Measurements from ENCODE around the gene ABHD16B. TPM values are rescaled to one million over a fixed set of nuclear protein-coding genes. Genes with fewer than 3 reads are reported as not detected.
A peak's percentile ranks its signal among the peaks of the same experiment; 100 is the strongest.

ABHD16B gene
- total and polyA plus RNA-seq, 2 of the 13 experiments (the other 11 are each of a cell fraction or from before 2014, with no cell fraction given): not detected

- TF ChIP-seq, protein P1, sequence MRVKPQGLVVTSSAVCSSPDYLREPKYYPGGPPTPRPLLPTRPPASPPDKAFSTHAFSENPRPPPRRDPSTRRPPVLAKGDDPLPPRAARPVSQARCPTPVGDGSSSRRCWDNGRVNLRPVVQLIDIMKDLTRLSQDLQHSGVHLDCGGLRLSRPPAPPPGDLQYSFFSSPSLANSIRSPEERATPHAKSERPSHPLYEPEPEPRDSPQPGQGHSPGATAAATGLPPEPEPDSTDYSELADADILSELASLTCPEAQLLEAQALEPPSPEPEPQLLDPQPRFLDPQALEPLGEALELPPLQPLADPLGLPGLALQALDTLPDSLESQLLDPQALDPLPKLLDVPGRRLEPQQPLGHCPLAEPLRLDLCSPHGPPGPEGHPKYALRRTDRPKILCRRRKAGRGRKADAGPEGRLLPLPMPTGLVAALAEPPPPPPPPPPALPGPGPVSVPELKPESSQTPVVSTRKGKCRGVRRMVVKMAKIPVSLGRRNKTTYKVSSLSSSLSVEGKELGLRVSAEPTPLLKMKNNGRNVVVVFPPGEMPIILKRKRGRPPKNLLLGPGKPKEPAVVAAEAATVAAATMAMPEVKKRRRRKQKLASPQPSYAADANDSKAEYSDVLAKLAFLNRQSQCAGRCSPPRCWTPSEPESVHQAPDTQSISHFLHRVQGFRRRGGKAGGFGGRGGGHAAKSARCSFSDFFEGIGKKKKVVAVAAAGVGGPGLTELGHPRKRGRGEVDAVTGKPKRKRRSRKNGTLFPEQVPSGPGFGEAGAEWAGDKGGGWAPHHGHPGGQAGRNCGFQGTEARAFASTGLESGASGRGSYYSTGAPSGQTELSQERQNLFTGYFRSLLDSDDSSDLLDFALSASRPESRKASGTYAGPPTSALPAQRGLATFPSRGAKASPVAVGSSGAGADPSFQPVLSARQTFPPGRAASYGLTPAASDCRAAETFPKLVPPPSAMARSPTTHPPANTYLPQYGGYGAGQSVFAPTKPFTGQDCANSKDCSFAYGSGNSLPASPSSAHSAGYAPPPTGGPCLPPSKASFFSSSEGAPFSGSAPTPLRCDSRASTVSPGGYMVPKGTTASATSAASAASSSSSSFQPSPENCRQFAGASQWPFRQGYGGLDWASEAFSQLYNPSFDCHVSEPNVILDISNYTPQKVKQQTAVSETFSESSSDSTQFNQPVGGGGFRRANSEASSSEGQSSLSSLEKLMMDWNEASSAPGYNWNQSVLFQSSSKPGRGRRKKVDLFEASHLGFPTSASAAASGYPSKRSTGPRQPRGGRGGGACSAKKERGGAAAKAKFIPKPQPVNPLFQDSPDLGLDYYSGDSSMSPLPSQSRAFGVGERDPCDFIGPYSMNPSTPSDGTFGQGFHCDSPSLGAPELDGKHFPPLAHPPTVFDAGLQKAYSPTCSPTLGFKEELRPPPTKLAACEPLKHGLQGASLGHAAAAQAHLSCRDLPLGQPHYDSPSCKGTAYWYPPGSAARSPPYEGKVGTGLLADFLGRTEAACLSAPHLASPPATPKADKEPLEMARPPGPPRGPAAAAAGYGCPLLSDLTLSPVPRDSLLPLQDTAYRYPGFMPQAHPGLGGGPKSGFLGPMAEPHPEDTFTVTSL (CRISPR knock-in tag; IDR thresholded peaks at IDR 0.05; ENCODE audit: borderline replicate concordance): no peak
- TF ChIP-seq, protein P2, sequence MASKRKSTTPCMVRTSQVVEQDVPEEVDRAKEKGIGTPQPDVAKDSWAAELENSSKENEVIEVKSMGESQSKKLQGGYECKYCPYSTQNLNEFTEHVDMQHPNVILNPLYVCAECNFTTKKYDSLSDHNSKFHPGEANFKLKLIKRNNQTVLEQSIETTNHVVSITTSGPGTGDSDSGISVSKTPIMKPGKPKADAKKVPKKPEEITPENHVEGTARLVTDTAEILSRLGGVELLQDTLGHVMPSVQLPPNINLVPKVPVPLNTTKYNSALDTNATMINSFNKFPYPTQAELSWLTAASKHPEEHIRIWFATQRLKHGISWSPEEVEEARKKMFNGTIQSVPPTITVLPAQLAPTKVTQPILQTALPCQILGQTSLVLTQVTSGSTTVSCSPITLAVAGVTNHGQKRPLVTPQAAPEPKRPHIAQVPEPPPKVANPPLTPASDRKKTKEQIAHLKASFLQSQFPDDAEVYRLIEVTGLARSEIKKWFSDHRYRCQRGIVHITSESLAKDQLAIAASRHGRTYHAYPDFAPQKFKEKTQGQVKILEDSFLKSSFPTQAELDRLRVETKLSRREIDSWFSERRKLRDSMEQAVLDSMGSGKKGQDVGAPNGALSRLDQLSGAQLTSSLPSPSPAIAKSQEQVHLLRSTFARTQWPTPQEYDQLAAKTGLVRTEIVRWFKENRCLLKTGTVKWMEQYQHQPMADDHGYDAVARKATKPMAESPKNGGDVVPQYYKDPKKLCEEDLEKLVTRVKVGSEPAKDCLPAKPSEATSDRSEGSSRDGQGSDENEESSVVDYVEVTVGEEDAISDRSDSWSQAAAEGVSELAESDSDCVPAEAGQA (IDR thresholded peaks at IDR 0.05; ENCODE audit: low read depth): peak; percentile 53; the same call in 1 of the 2 replicates
- TF ChIP-seq, protein P2 (CRISPR knock-in tag; IDR thresholded peaks at IDR 0.05; ENCODE audit: borderline replicate concordance): no peak
- TF ChIP-seq SRSF1 (optimal IDR thresholded peaks at IDR 0.05; ENCODE audit: low read depth, low read length) (no peak), ZNF773 (CRISPR knock-in tag; IDR thresholded peaks at IDR 0.05; ENCODE audit: borderline replicate concordance) (no peak), POLR2A (IDR thresholded peaks at IDR 0.05; ENCODE audit: insufficient read depth in 1 of 2, low read depth in 2 of 2, low read length in 2 of 2) (no peak; a peak in 1 of 4 replicates), ISL2 (CRISPR knock-in tag; IDR thresholded peaks at IDR 0.05) (no peak), ZNF512 (CRISPR knock-in tag; IDR thresholded peaks at IDR 0.05) (no peak), ZNF619 (CRISPR knock-in tag; IDR thresholded peaks at IDR 0.05) (peak; percentile 30), ZNF777 (CRISPR knock-in tag; IDR thresholded peaks at IDR 0.05) (no peak), TBL1XR1 (IDR thresholded peaks at IDR 0.05; ENCODE audit: borderline replicate concordance, low read length, partially characterized antibody) (no peak), ZC3H4 (CRISPR knock-in tag; IDR thresholded peaks at IDR 0.05; ENCODE audit: borderline replicate concordance) (peak; percentile 65; the same call in 1 of the 2 replicates), ZNF724P (CRISPR knock-in tag; IDR thresholded peaks at IDR 0.05; ENCODE audit: borderline replicate concordance) (no peak; the same call in 1 of the 2 replicates)
- TF ChIP-seq, protein P3, sequence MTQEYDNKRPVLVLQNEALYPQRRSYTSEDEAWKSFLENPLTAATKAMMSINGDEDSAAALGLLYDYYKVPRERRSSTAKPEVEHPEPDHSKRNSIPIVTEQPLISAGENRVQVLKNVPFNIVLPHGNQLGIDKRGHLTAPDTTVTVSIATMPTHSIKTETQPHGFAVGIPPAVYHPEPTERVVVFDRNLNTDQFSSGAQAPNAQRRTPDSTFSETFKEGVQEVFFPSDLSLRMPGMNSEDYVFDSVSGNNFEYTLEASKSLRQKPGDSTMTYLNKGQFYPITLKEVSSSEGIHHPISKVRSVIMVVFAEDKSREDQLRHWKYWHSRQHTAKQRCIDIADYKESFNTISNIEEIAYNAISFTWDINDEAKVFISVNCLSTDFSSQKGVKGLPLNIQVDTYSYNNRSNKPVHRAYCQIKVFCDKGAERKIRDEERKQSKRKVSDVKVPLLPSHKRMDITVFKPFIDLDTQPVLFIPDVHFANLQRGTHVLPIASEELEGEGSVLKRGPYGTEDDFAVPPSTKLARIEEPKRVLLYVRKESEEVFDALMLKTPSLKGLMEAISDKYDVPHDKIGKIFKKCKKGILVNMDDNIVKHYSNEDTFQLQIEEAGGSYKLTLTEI (CRISPR knock-in tag; conservative IDR thresholded peaks at IDR 0.05): no peak
These were observed 1.9 kb downstream of the ABHD16B start (continued) for GRCh38 chr20:63863021-63863797.

Measured in HepG2 (cell line).